ENCODE measurements around the gene AP2A1.
"Not testable (repeated sequence)": the region's sequence is repeated elsewhere in the genome, so short reads cannot be mapped to it uniquely, and the experiment has no call there.

AP2A1 gene

DNA sequence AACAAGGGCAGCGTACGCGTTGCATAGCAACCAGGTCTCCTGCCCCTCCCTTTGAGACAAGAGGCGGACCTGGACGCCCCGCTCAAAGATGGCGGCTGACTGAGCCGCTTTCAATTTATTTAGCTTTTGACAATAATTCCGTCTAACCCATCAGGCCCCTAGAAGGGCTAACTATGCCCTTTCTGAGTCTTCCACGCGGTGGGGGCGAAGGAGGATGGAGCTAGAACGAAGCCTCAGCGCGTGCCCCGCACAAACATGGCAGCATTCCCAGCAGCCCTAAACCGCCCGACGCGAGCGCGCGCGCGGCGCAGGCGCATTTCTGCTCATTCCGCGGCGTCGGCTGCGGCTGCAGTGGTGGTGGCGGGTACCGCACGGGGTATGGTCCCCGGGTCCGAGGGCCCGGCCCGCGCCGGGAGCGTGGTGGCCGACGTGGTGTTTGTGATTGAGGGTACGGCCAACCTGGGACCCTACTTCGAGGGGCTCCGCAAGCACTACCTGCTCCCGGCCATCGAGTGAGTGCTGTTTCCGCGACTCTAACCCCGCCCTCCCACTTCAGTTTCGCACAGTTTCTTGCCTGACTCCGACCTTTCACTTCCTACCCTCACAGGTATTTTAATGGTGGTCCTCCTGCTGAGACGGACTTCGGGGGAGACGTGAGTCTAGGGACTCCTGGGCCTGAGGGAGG is 51.3 kb downstream of the AP2A1 start, which contains the start of gene MED25:
TSS of gene MED25 (plus strand) at position 326 of the 685 bp plus-strand sequence. CDS start at position 379, 53 bp downstream.
- TF ChIP-seq, protein P1, sequence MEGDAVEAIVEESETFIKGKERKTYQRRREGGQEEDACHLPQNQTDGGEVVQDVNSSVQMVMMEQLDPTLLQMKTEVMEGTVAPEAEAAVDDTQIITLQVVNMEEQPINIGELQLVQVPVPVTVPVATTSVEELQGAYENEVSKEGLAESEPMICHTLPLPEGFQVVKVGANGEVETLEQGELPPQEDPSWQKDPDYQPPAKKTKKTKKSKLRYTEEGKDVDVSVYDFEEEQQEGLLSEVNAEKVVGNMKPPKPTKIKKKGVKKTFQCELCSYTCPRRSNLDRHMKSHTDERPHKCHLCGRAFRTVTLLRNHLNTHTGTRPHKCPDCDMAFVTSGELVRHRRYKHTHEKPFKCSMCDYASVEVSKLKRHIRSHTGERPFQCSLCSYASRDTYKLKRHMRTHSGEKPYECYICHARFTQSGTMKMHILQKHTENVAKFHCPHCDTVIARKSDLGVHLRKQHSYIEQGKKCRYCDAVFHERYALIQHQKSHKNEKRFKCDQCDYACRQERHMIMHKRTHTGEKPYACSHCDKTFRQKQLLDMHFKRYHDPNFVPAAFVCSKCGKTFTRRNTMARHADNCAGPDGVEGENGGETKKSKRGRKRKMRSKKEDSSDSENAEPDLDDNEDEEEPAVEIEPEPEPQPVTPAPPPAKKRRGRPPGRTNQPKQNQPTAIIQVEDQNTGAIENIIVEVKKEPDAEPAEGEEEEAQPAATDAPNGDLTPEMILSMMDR (IDR thresholded peaks at IDR 0.05; ENCODE audit: low read length, missing control alignments), result no peak
- H3K4me3 ChIP-seq (replicated peaks; ENCODE audit: low read depth, low read length), result peak within 1 kb of the TSS; percentile 99
- peak; percentile 87 for DNase-seq (ENCODE audit: low read depth)

DNA sequence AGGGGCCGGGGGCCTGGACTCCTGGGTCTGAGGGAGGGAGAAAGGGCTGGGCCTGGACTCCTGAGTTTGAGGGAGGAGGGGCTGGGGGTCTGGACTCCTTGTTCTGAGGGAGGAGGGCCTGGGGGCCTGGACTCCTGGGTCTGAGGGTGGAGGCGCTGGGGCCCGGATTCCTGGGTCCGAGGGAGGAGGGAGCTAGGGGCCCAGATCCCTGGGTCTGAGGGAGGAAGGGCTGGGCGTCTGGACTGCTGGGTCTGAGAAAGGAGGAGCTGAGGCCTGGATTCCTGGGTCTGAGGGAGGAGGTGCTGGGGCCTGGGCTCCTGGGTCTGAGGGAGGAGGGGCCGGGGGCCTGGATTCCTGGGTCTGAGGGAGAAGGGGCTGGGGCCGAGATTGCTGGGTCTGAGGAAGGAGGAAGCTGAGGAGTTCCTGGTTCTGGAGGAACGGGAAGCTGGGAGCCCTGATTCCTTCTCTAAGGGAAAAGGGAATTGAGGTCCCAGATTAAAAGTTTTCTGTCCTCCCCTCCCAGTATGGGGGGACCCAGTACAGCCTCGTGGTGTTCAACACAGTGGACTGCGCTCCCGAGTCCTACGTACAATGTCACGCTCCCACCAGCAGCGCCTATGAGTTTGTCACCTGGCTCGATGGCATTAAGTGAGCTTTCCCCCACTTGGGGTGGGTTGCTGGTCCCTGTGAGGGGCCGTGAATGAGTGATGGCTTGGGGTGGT is 52.0 kb downstream of the AP2A1 start:
- TF ChIP-seq, protein P1 (IDR thresholded peaks at IDR 0.05; ENCODE audit: low read length, missing control alignments), result no peak
- DNase-seq (ENCODE audit: low read depth), result no peak
- peak overlapping the region; percentile 99 for H3K4me3 ChIP-seq (replicated peaks; ENCODE audit: low read depth, low read length)

DNA sequence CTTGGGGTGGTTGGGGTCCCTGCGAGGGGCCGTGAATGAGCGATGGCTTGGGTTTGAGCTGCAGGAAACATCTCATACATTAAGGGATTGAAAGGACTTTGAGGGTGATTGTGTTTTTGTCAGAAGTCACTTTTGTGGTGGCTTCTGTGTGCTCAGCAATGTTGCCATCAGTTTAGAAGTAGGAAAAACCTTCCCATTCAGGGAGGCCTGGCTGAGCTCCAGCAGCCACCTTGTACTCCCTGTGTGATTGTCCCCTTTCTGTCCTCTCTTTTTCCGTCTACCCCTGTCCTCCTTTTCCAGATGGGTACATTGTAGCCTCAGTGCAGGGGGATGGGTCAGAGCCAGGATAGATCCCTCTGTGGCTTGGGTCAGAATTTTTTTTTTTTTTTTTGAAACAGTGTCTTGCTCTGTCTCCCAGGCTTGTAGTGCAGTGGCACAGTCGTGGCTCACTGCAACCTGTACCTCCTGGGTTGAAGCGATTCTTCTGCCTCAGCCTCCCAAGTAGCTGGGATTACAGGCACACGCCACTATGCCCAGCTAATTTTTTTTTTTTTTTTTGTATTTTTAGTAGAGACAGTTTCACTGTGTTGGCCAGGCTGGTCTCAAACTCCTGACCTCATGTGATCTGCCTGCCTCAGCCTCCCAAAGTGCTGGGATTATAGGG is 52.8 kb downstream of the AP2A1 start:
- not testable (repeated sequence) for DNase-seq (ENCODE audit: low read depth)
- peak overlapping the region; percentile 99 for H3K4me3 ChIP-seq (replicated peaks; ENCODE audit: low read depth, low read length)

DNA sequence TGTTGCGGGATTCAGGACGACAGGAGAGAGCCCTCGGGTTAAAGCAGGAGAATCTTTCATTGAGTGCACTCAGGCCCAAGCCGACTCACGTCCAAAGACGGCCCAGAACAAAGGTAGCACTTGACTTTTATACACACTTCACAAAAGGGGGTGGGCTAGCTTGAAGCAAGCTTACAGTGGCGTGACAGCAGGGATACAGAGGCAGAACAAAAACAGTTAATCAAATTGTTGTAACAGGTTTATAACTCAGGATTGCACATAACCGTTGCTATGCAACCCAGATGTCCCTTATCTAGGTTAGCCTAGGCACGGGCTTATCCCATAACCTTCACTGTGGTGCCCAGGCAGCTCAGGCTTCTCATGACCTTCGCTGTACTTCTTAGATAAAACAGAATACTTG is 53.3 kb downstream of the AP2A1 start:
- TF ChIP-seq, protein P1 (IDR thresholded peaks at IDR 0.05; ENCODE audit: low read length, missing control alignments), result no peak
- H3K4me3 ChIP-seq (replicated peaks; ENCODE audit: low read depth, low read length), result no peak overlapping the region
- DNase-seq (ENCODE audit: low read depth), result peak; percentile 67

DNA sequence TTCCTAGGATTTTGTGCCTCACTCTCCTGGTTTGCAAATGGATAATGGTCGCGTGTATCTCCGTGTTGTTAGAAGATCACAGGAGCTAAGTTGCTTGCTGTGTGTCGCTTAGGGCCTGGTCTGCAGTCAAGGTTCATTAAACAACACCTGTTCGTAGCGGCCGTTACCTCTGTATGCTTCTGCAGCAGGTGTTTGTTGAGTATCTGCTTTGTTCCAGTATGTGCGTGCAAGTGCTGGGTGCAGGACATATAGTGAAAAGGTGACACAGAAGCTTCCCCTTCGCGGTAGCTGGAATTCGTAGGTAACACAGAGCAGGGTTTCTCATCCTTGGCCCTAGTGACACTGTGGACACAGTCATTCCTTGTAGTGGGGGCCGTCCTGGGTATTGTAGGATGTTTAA is 56.7 kb downstream of the AP2A1 start:
- DNase-seq (ENCODE audit: low read depth), result no peak
- TF ChIP-seq, protein P1 (IDR thresholded peaks at IDR 0.05; ENCODE audit: low read length, missing control alignments), result no peak
- no peak overlapping the region for H3K4me3 ChIP-seq (replicated peaks; ENCODE audit: low read depth, low read length)

DNA sequence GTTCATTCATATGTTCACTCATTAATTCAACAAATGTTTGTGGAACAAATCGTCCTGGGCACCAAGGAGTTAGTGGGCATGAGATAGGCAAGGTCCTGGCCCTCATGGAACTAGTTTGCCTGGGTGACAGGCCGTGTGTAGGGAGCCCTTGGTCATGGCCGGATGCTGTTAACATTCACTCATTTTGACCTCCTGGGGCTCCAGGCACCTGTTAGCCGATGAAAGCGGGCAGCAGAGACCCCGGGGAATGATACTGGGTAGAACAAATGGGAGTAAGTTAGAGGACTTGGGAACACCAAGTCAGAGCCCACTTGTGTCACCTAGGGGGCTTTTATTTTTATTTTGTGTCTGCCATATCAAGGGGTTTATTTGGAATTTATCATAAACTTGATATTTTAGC is 57.9 kb downstream of the AP2A1 start:
- no peak overlapping the region for H3K4me3 ChIP-seq (replicated peaks; ENCODE audit: low read depth, low read length)
- TF ChIP-seq, protein P1 (IDR thresholded peaks at IDR 0.05; ENCODE audit: low read length, missing control alignments), result no peak
- no peak for DNase-seq (ENCODE audit: low read depth)

DNA sequence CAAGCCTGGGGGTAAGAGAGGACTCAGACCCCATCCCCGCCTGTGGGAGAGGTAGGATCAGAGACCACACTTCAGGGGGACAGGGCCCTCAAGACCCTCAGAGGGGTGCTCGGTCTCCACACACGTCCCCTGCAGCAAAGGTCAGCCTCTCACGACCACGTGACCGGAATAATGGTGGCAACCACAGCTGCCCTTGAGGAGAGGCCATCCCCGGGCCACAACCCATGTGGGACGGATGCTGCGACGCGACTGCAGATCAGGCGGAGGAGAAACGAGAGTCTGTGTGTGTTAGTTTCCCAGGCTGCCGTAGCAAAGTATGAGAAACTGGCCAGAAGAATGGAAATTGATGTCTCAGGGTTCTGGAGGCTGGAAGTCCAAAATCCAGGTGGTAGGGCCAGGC is 60.2 kb downstream of the AP2A1 start:
- no peak overlapping the region for H3K4me3 ChIP-seq (replicated peaks; ENCODE audit: low read depth, low read length)
- TF ChIP-seq, protein P1 (IDR thresholded peaks at IDR 0.05; ENCODE audit: low read length, missing control alignments), result no peak
- no peak for DNase-seq (ENCODE audit: low read depth)

All from fibroblast of pulmonary artery (primary cell).